OCI-LY7 (cell line): ENCODE results near the gene COL8A2.

Experiments used
- CTCF ChIP-seq: fragments of 200-600 bp; sonication (generic); conservative IDR thresholded peaks from 2 replicates; pipeline ENCODE4 v1.5.1; 2014; ENCODE audit warnings: mild to moderate bottlenecking, antibody characterized with exemption, low read length, moderate library complexity, mixed read lengths
- EZH2phosphoT487 ChIP-seq: fragments of 200-600 bp; sonication (generic); IDR thresholded peaks from 2 replicates; pipeline ENCODE4 v1.6.1; 2018; ENCODE audit warnings: low read depth, borderline replicate concordance, mild to moderate bottlenecking, mixed run types, antibody characterized with exemption, low read length, moderate library complexity, mixed read lengths

GRCh38 chr1:36170643-36171412 is 45.8 kb upstream of the COL8A2 start:
- TF ChIP-seq CTCF (no peak), EZH2phosphoT487 (no peak)
